NB4 (cell line): ENCODE measurements around the gene COX10.

Experiments
- CTCF ChIP-seq: IDR thresholded peaks from one replicate; pipeline ENCODE4 v1.5.1; 2012; ENCODE audit warnings: low read depth, low read length
- MAX ChIP-seq: IDR thresholded peaks from 2 replicates; pipeline ENCODE4 v1.6.1; 2011; ENCODE audit warnings: low read depth, low read length
- MYC ChIP-seq: IDR thresholded peaks from 2 replicates; pipeline ENCODE4 v1.6.1; 2011; ENCODE audit warnings: low read depth, low read length
- POLR2A ChIP-seq: IDR thresholded peaks from 2 replicates; pipeline ENCODE4 v1.6.1; 2011; ENCODE audit warnings: mild to moderate bottlenecking; ENCODE audit not compliant: insufficient read length; ENCODE audit errors: extremely low read depth

GRCh38 chr17:14200354-14200753 lies 131.1 kb downstream of the COX10 start:
- TF ChIP-seq CTCF: no peak
- TF ChIP-seq POLR2A: no peak
- TF ChIP-seq MAX: no peak
- TF ChIP-seq MYC: no peak
